ENCODE data around the gene MKI67. TPM values are rescaled to one million over a fixed set of nuclear protein-coding genes. Genes with fewer than 3 reads are reported as not detected.
"Not testable (repeated sequence)": the region's sequence is repeated elsewhere in the genome, so short reads cannot be mapped to it uniquely, and the experiment has no call there.

MKI67 gene
- total RNA-seq, 1 experiment from 2014 or later, result 151 TPM

GRCh38 chr10:128167926-128168520 is 41.8 kb upstream of the MKI67 start:
- H3K4me3 ChIP-seq (ENCODE audit: low read depth in 2 of 2, low read length in 2 of 2), result no peak overlapping the region
- H3K36me3 ChIP-seq (ENCODE audit: control insufficient read depth, insufficient read depth, low read length), result no peaks in the 10 kb centered on the region
- peaks cover 26% of the 10 kb centered on the region for H3K27me3 ChIP-seq (ENCODE audit: control insufficient read depth, insufficient read depth, low read length)
- DNase-seq (ENCODE audit: low read depth, low spot score) (no peak), ATAC-seq (no peak)
- no peak overlapping the region for H3K27ac ChIP-seq (ENCODE audit: low read length)
- H3K4me1 ChIP-seq (ENCODE audit: control insufficient read depth, insufficient read depth, low read length), result no peaks in the 10 kb centered on the region
- no TSS peak for BruUV-seq (replicated peaks)
- POLR2A ChIA-PET, result no interaction called here
- CTCF ChIA-PET, result no interaction called here
- TF ChIP-seq CTCF (IDR thresholded peaks at IDR 0.05), result no peak
- TF ChIP-seq SIN3A (IDR thresholded peaks at IDR 0.05; ENCODE audit: borderline replicate concordance, insufficient read depth, low read depth, low read length), result no peak
- no peak for TF ChIP-seq TCF7L2 (IDR thresholded peaks at IDR 0.05; ENCODE audit: low read depth, low read length)
- TF ChIP-seq POLR2AphosphoS5 (IDR thresholded peaks at IDR 0.05; ENCODE audit: low read depth, low read length), result no peak
- TF ChIP-seq REST (IDR thresholded peaks at IDR 0.05; ENCODE audit: insufficient read depth in 1 of 2, low read depth in 2 of 2, low read length in 1 of 2), result no peak
- intact Hi-C loops (cut with micrococcal nuclease; ENCODE audit: unreplicated experiment) (no loop called here), in situ Hi-C loops (cut with HindIII; ENCODE audit: low pct_unique_long_range_greater_than_20kb, low sequenced_read_pairs) (no loop called here)
- H3K9me3 ChIP-seq (ENCODE audit: control insufficient read depth, insufficient read depth, low read depth, low read length), result no peaks in the 10 kb centered on the region; the same call in 1 of the 2 replicates

- in situ Hi-C loops (cut with HindIII; ENCODE audit: low pct_unique_long_range_greater_than_20kb, low sequenced_read_pairs); intact Hi-C loops (cut with micrococcal nuclease; ENCODE audit: unreplicated experiment); H3K4me3 ChIP-seq (ENCODE audit: low read depth in 2 of 2, low read length in 2 of 2); H3K9me3 ChIP-seq (ENCODE audit: control insufficient read depth, insufficient read depth, low read depth, low read length); CTCF ChIA-PET; BruUV-seq (replicated peaks); ATAC-seq; H3K4me1 ChIP-seq (ENCODE audit: control insufficient read depth, insufficient read depth, low read length); DNase-seq (ENCODE audit: low read depth, low spot score); H3K36me3 ChIP-seq (ENCODE audit: control insufficient read depth, insufficient read depth, low read length); H3K27ac ChIP-seq (ENCODE audit: low read length): not testable (repeated sequence)
- POLR2A ChIA-PET, result interaction anchor here (0.7 kb wide), 1 partner anchor 15 kb away, joined by 6 read pairs; no protein-coding TSS in a partner anchor
- peaks cover 26% of the 10 kb centered on the region for H3K27me3 ChIP-seq (ENCODE audit: control insufficient read depth, insufficient read depth, low read length)
Measured at GRCh38 chr10:128167123-128167522, 40.9 kb upstream of the MKI67 start.

- DNase-seq (ENCODE audit: low read depth, low spot score) (no peak), ATAC-seq (no peak)
- ChIA-PET CTCF (no interaction called here), POLR2A (no interaction called here)
- BruUV-seq (replicated peaks), result no TSS peak
- Histone ChIP-seq H3K36me3 (ENCODE audit: control insufficient read depth, insufficient read depth, low read length) (no peaks in the 10 kb centered on the region), H3K4me1 (ENCODE audit: control insufficient read depth, insufficient read depth, low read length) (no peaks in the 10 kb centered on the region), H3K27me3 (ENCODE audit: control insufficient read depth, insufficient read depth, low read length) (peaks cover 26% of the 10 kb centered on the region), H3K9me3 (ENCODE audit: control insufficient read depth, insufficient read depth, low read depth, low read length) (no peaks in the 10 kb centered on the region), H3K4me3 (ENCODE audit: low read depth in 2 of 2, low read length in 2 of 2) (no peak overlapping the region), H3K27ac (ENCODE audit: low read length) (no peak overlapping the region)
- intact Hi-C loops (cut with micrococcal nuclease; ENCODE audit: unreplicated experiment) (no loop called here), in situ Hi-C loops (cut with HindIII; ENCODE audit: low pct_unique_long_range_greater_than_20kb, low sequenced_read_pairs) (no loop called here)
- no peak for TF ChIP-seq REST (IDR thresholded peaks at IDR 0.05; ENCODE audit: insufficient read depth in 1 of 2, low read depth in 2 of 2, low read length in 1 of 2)
- no peak for TF ChIP-seq TCF7L2 (IDR thresholded peaks at IDR 0.05; ENCODE audit: low read depth, low read length)
- TF ChIP-seq CTCF (IDR thresholded peaks at IDR 0.05), result no peak
- no peak for TF ChIP-seq POLR2AphosphoS5 (IDR thresholded peaks at IDR 0.05; ENCODE audit: low read depth, low read length)
- TF ChIP-seq SIN3A (IDR thresholded peaks at IDR 0.05; ENCODE audit: borderline replicate concordance, insufficient read depth, low read depth, low read length), result no peak
Measured at GRCh38 chr10:128166151-128166550, 39.9 kb upstream of the MKI67 start.

Data from Panc1 (cell line).